Measurements from ENCODE around the gene POLR3GL.

- TF ChIP-seq REST (IDR thresholded peaks at IDR 0.05; ENCODE audit: insufficient replicate concordance, low read depth) (no peak), CTCF (IDR thresholded peaks at IDR 0.05; ENCODE audit: insufficient read depth, low read length) (no peak), POLR2AphosphoS5 (IDR thresholded peaks at IDR 0.05; ENCODE audit: low read depth) (no peak)
Measured at GRCh38 chr1:145967288-145967687, 2.8 kb downstream of the POLR3GL start.

Measured in HL-60 (cell line).